Tibial nerve (tissue), 4 donors: ENCODE measurements around the gene PNPLA7.
"Not testable (repeated sequence)": the region's sequence is repeated elsewhere in the genome, so short reads cannot be mapped to it uniquely, and the experiment has no call there.

Source experiments
- CTCF ChIP-seq, 5 experiments: fragments of 200-600 bp in 3 of 5; fragments of 450-650 bp in 2 of 5; sonication (generic) in 3 of 5; IDR thresholded peaks; one replicate each; pipeline ENCODE4 v1.5.1; 2016 to 2019; ENCODE audit warnings: antibody characterized with exemption in 5 of 5, mild to moderate bottlenecking in 3 of 5, moderate library complexity in 2 of 5
- EP300 ChIP-seq, 2 donors: sonication (generic); formaldehyde crosslinking; IDR thresholded peaks; one replicate each; pipeline ENCODE4 v1.6.1; 2017; ENCODE audit warnings: antibody characterized with exemption in 2 of 2, mild to moderate bottlenecking in 1 of 2
- POLR2A ChIP-seq, 2 donors: fragments of 450-650 bp; IDR thresholded peaks; one replicate each; pipeline ENCODE4 v1.6.1; 2017; ENCODE audit warnings: antibody characterized with exemption in 2 of 2, mild to moderate bottlenecking in 2 of 2, moderate library complexity in 2 of 2

GRCh38 chr9:137568445-137568844, 18.2 kb upstream of the PNPLA7 start:
- not testable (repeated sequence) for TF ChIP-seq CTCF, POLR2A, EP300 (IDR thresholded peaks at IDR 0.05)
